GM18951 (cell line): ENCODE results near the gene SCNM1.

Source experiments
- POLR2A ChIP-seq: IDR thresholded peaks from 4 replicates; pipeline ENCODE4 v1.6.1; 2011; ENCODE audit warnings: mild to moderate bottlenecking; ENCODE audit not compliant: insufficient read length, insufficient read depth; ENCODE audit errors: extremely low read depth
- in situ Hi-C: fragments of 300-500 bp; cut with MboI; formaldehyde crosslinking; loops from one replicate; pipeline ENCODE4 v1.12.0; 2022; ENCODE audit warnings: low sequenced_read_pairs, mixed read lengths, inconsistent platforms; ENCODE audit not compliant: unreplicated experiment

Gene SCNM1

GRCh38 chr1:151142411-151143056, 23.4 kb upstream of the SCNM1 start:
- in situ Hi-C loops, result no loop called here
- TF ChIP-seq POLR2A, result no peak

GRCh38 chr1:151143057-151143435, 22.9 kb upstream of the SCNM1 start:
- no peak for TF ChIP-seq POLR2A
- in situ Hi-C loops, result no loop called here

GRCh38 chr1:151143986-151144385, 22.0 kb upstream of the SCNM1 start:
- in situ Hi-C loops, result no loop called here
- TF ChIP-seq POLR2A, result no peak

GRCh38 chr1:151144474-151145303, 21.3 kb upstream of the SCNM1 start:
- in situ Hi-C loops, result no loop called here
- TF ChIP-seq POLR2A, result no peak

GRCh38 chr1:151145304-151146071, 20.5 kb upstream of the SCNM1 start:
- in situ Hi-C loops, result no loop called here
- TF ChIP-seq POLR2A, result no peak

GRCh38 chr1:151146072-151146411, 19.9 kb upstream of the SCNM1 start:
- TF ChIP-seq POLR2A, result no peak
- in situ Hi-C loops, result no loop called here

GRCh38 chr1:151146412-151147131, 19.4 kb upstream of the SCNM1 start, which contains the start of gene SEMA6C:
SEMA6C (minus strand) TSS chr1:151146631; CDS start chr1:151142621, 4,010 bp downstream.
- in situ Hi-C loops, result no loop called here
- peak; percentile 48 for TF ChIP-seq POLR2A

GRCh38 chr1:151147132-151147503, 18.8 kb upstream of the SCNM1 start:
- TF ChIP-seq POLR2A, result no peak
- in situ Hi-C loops, result no loop called here

- TF ChIP-seq POLR2A, result no peak
- in situ Hi-C loops, result no loop called here
Observed at GRCh38 chr1:151147665-151148064, 18.3 kb upstream of the SCNM1 start.

GRCh38 chr1:151156515-151156819, 9.5 kb upstream of the SCNM1 start, which contains the start of gene TNFAIP8L2:
TNFAIP8L2 (plus strand) TSS chr1:151156649; CDS start chr1:151158698, 2,049 bp downstream.
- TF ChIP-seq POLR2A, result peak; percentile 39
- in situ Hi-C loops, result loop anchor here (5.0 kb wide), 1 partner anchor 59 kb away; no protein-coding TSS in a partner anchor

- in situ Hi-C loops, result loop anchor here (5.0 kb wide), 1 partner anchor 60 kb away; no protein-coding TSS in a partner anchor
- TF ChIP-seq POLR2A, result peak; percentile 31
Observed at GRCh38 chr1:151157067-151157531, 8.8 kb upstream of the SCNM1 start.

- in situ Hi-C loops, result loop anchor here (5.0 kb wide), 1 partner anchor 61 kb away; no protein-coding TSS in a partner anchor
Observed at GRCh38 chr1:151158326-151158725, 7.6 kb upstream of the SCNM1 start.

GRCh38 chr1:151158751-151159251, 7.1 kb upstream of the SCNM1 start:
- no peak for TF ChIP-seq POLR2A
- in situ Hi-C loops, result loop anchor here (5.0 kb wide), 1 partner anchor 62 kb away; no protein-coding TSS in a partner anchor

More at GRCh38 chr1:151158326-151158725, 7.6 kb upstream of the SCNM1 start:
- TF ChIP-seq POLR2A, result no peak

GRCh38 chr1:151159373-151159772, 6.6 kb upstream of the SCNM1 start:
- TF ChIP-seq POLR2A, result no peak
- in situ Hi-C loops, result loop anchor here (5.0 kb wide), 1 partner anchor 62 kb away; no protein-coding TSS in a partner anchor
